ENCODE data around the gene SCYGR5. TPM values are rescaled to one million over a fixed set of nuclear protein-coding genes. Genes with fewer than 3 reads are reported as not detected.
"Not testable (repeated sequence)": the region's sequence is repeated elsewhere in the genome, so short reads cannot be mapped to it uniquely, and the experiment has no call there.

SCYGR5 gene
- not detected for total RNA-seq

GRCh38 chr2:227666631-227667170 is at the start of gene SCYGR5:
SCYGR5 (plus strand) TSS chr2:227666804; CDS start chr2:227666804, 0 bp downstream.
- H3K9me3 Mint-ChIP-seq; H3K27me3 Mint-ChIP-seq; H3K36me3 Mint-ChIP-seq (ENCODE audit: low read depth); H3K27ac Mint-ChIP-seq; H3K4me1 Mint-ChIP-seq; H3K4me3 Mint-ChIP-seq; ATAC-seq (replicated peaks): not testable (repeated sequence)

GRCh38 chr2:227617316-227618230 is 49.0 kb upstream of the SCYGR5 start, which contains the start of gene SCYGR4:
SCYGR4 (plus strand) TSS chr2:227617498; CDS start chr2:227617498, 0 bp downstream.
- Mint-ChIP-seq H3K36me3 (ENCODE audit: low read depth) (no peaks in the 10 kb centered on the region), H3K9me3 (no peaks in the 10 kb centered on the region), H3K4me1 (no peaks in the 10 kb centered on the region), H3K27ac (no peak within 1 kb of the TSS), H3K27me3 (peaks cover 21% of the 10 kb centered on the region), H3K4me3 (no peak within 1 kb of the TSS)
- ATAC-seq (replicated peaks) = no peak

- Mint-ChIP-seq H3K27ac (no peak overlapping the region), H3K27me3 (peaks cover under 1% of the 10 kb centered on the region), H3K4me3 (no peak overlapping the region), H3K36me3 (ENCODE audit: low read depth) (no peaks in the 10 kb centered on the region), H3K9me3 (no peaks in the 10 kb centered on the region), H3K4me1 (no peaks in the 10 kb centered on the region)
- ATAC-seq (replicated peaks) = no peak
These were observed 43.4 kb upstream of the SCYGR5 start for GRCh38 chr2:227623226-227623625.

GRCh38 chr2:227625420-227625819 is 41.2 kb upstream of the SCYGR5 start:
- no peak overlapping the region for H3K4me3 Mint-ChIP-seq
- no peak for ATAC-seq (replicated peaks)
- H3K9me3 Mint-ChIP-seq = no peaks in the 10 kb centered on the region
- H3K27me3 Mint-ChIP-seq = peaks cover 11% of the 10 kb centered on the region
- no peaks in the 10 kb centered on the region for H3K36me3 Mint-ChIP-seq (ENCODE audit: low read depth)
- H3K27ac Mint-ChIP-seq = no peak overlapping the region
- H3K4me1 Mint-ChIP-seq = no peaks in the 10 kb centered on the region

GRCh38 chr2:227626580-227627151 is 39.9 kb upstream of the SCYGR5 start:
- H3K27ac Mint-ChIP-seq = no peak overlapping the region
- H3K36me3 Mint-ChIP-seq (ENCODE audit: low read depth) = no peaks in the 10 kb centered on the region
- peaks cover 21% of the 10 kb centered on the region for H3K27me3 Mint-ChIP-seq
- H3K4me1 Mint-ChIP-seq = no peaks in the 10 kb centered on the region
- H3K9me3 Mint-ChIP-seq = no peaks in the 10 kb centered on the region
- ATAC-seq (replicated peaks) = no peak
- H3K4me3 Mint-ChIP-seq = no peak overlapping the region

GRCh38 chr2:227627769-227628168 is 38.8 kb upstream of the SCYGR5 start:
- Mint-ChIP-seq H3K4me1 (no peaks in the 10 kb centered on the region), H3K27ac (no peak overlapping the region), H3K27me3 (peaks cover 21% of the 10 kb centered on the region), H3K36me3 (ENCODE audit: low read depth) (no peaks in the 10 kb centered on the region), H3K9me3 (no peaks in the 10 kb centered on the region), H3K4me3 (no peak overlapping the region)
- ATAC-seq (replicated peaks) = peak; percentile 98

GRCh38 chr2:227629435-227629834 is 37.2 kb upstream of the SCYGR5 start:
- H3K4me1 Mint-ChIP-seq = no peaks in the 10 kb centered on the region
- no peak overlapping the region for H3K27ac Mint-ChIP-seq
- no peaks in the 10 kb centered on the region for H3K36me3 Mint-ChIP-seq (ENCODE audit: low read depth)
- H3K9me3 Mint-ChIP-seq = no peaks in the 10 kb centered on the region
- no peak for ATAC-seq (replicated peaks)
- H3K4me3 Mint-ChIP-seq = no peak overlapping the region
- peaks cover 21% of the 10 kb centered on the region for H3K27me3 Mint-ChIP-seq

GRCh38 chr2:227630322-227630721 is 36.3 kb upstream of the SCYGR5 start:
- Mint-ChIP-seq H3K9me3 (no peaks in the 10 kb centered on the region), H3K4me3 (no peak overlapping the region), H3K27ac (no peak overlapping the region), H3K4me1 (no peaks in the 10 kb centered on the region), H3K36me3 (ENCODE audit: low read depth) (no peaks in the 10 kb centered on the region), H3K27me3 (peaks cover 21% of the 10 kb centered on the region)
- ATAC-seq (replicated peaks) = no peak

GRCh38 chr2:227632827-227633226 is 33.8 kb upstream of the SCYGR5 start:
- peaks cover 21% of the 10 kb centered on the region for H3K27me3 Mint-ChIP-seq
- H3K9me3 Mint-ChIP-seq = no peaks in the 10 kb centered on the region
- ATAC-seq (replicated peaks) = peak; percentile 55
- H3K4me1 Mint-ChIP-seq = no peaks in the 10 kb centered on the region
- H3K27ac Mint-ChIP-seq = no peak overlapping the region
- no peak overlapping the region for H3K4me3 Mint-ChIP-seq
- no peaks in the 10 kb centered on the region for H3K36me3 Mint-ChIP-seq (ENCODE audit: low read depth)

GRCh38 chr2:227634201-227634600 is 32.4 kb upstream of the SCYGR5 start:
- Mint-ChIP-seq H3K36me3 (ENCODE audit: low read depth) (no peaks in the 10 kb centered on the region), H3K9me3 (no peaks in the 10 kb centered on the region), H3K27me3 (peaks cover 18% of the 10 kb centered on the region), H3K4me1 (no peaks in the 10 kb centered on the region), H3K27ac (no peak overlapping the region), H3K4me3 (no peak overlapping the region)
- no peak for ATAC-seq (replicated peaks)

GRCh38 chr2:227642656-227643055 is 23.9 kb upstream of the SCYGR5 start:
- Mint-ChIP-seq H3K36me3 (ENCODE audit: low read depth) (no peaks in the 10 kb centered on the region), H3K4me1 (no peaks in the 10 kb centered on the region), H3K9me3 (no peaks in the 10 kb centered on the region), H3K27me3 (peaks cover 7% of the 10 kb centered on the region), H3K27ac (no peak overlapping the region), H3K4me3 (no peak overlapping the region)
- ATAC-seq (replicated peaks) = no peak

GRCh38 chr2:227643990-227644551 is 22.5 kb upstream of the SCYGR5 start:
- Mint-ChIP-seq H3K4me1 (no peaks in the 10 kb centered on the region), H3K27me3 (peaks cover 7% of the 10 kb centered on the region), H3K9me3 (no peaks in the 10 kb centered on the region), H3K4me3 (no peak overlapping the region), H3K27ac (no peak overlapping the region), H3K36me3 (ENCODE audit: low read depth) (no peaks in the 10 kb centered on the region)
- no peak for ATAC-seq (replicated peaks)

GRCh38 chr2:227653419-227653818 is 13.2 kb upstream of the SCYGR5 start:
- H3K27ac Mint-ChIP-seq = no peak overlapping the region
- peaks cover 5% of the 10 kb centered on the region for H3K4me1 Mint-ChIP-seq
- no peak overlapping the region for H3K4me3 Mint-ChIP-seq
- H3K9me3 Mint-ChIP-seq = no peaks in the 10 kb centered on the region
- H3K36me3 Mint-ChIP-seq (ENCODE audit: low read depth) = no peaks in the 10 kb centered on the region
- peaks cover 3% of the 10 kb centered on the region for H3K27me3 Mint-ChIP-seq
- ATAC-seq (replicated peaks) = no peak

GRCh38 chr2:227654426-227654825 is 12.2 kb upstream of the SCYGR5 start:
- H3K27ac Mint-ChIP-seq = no peak overlapping the region
- peaks cover 5% of the 10 kb centered on the region for H3K4me1 Mint-ChIP-seq
- no peaks in the 10 kb centered on the region for H3K36me3 Mint-ChIP-seq (ENCODE audit: low read depth)
- ATAC-seq (replicated peaks) = no peak
- no peaks in the 10 kb centered on the region for H3K9me3 Mint-ChIP-seq
- no peak overlapping the region for H3K4me3 Mint-ChIP-seq
- peaks cover 3% of the 10 kb centered on the region for H3K27me3 Mint-ChIP-seq

All from activated T-helper 17 cell treated with anti-CD3 and anti-CD28 coated beads, Interleukin-2, amount 50 U/mL, for 72 hours (primary cell).